ENCODE results near the gene ANXA6.

- TF ChIP-seq, protein P1, sequence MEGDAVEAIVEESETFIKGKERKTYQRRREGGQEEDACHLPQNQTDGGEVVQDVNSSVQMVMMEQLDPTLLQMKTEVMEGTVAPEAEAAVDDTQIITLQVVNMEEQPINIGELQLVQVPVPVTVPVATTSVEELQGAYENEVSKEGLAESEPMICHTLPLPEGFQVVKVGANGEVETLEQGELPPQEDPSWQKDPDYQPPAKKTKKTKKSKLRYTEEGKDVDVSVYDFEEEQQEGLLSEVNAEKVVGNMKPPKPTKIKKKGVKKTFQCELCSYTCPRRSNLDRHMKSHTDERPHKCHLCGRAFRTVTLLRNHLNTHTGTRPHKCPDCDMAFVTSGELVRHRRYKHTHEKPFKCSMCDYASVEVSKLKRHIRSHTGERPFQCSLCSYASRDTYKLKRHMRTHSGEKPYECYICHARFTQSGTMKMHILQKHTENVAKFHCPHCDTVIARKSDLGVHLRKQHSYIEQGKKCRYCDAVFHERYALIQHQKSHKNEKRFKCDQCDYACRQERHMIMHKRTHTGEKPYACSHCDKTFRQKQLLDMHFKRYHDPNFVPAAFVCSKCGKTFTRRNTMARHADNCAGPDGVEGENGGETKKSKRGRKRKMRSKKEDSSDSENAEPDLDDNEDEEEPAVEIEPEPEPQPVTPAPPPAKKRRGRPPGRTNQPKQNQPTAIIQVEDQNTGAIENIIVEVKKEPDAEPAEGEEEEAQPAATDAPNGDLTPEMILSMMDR (IDR thresholded peaks at IDR 0.05), result no peak
- TF ChIP-seq POLR2A (IDR thresholded peaks at IDR 0.05), result no peak
Observed at GRCh38 chr5:151118913-151119575, 38.5 kb downstream of the ANXA6 start.

Measured in esophagus squamous epithelium (tissue), 4 donors.